Measurements from ENCODE around the gene PIGC. TPM values are rescaled to one million over a fixed set of nuclear protein-coding genes. Genes with fewer than 3 reads are reported as not detected.
A peak's percentile ranks its signal among the peaks of the same experiment; 100 is the strongest.

The PIGC gene
- total and polyA plus RNA-seq, 8 donors: 9.5 to 18.5 (median 13.3) TPM

GRCh38 chr1:172469717-172470116 lies 25.8 kb upstream of the PIGC start:
- DNase-seq (no peak), FAIRE-seq (no peak), ATAC-seq (no peak)
- H3K9me3 ChIP-seq: no peaks in the 10 kb centered on the region
- intact Hi-C loops (cut with DNase I): no loop called here
- peak overlapping the region in 2 of 4 donors; percentile 24 to 76 for H3K27ac ChIP-seq
- TF ChIP-seq, protein P1, sequence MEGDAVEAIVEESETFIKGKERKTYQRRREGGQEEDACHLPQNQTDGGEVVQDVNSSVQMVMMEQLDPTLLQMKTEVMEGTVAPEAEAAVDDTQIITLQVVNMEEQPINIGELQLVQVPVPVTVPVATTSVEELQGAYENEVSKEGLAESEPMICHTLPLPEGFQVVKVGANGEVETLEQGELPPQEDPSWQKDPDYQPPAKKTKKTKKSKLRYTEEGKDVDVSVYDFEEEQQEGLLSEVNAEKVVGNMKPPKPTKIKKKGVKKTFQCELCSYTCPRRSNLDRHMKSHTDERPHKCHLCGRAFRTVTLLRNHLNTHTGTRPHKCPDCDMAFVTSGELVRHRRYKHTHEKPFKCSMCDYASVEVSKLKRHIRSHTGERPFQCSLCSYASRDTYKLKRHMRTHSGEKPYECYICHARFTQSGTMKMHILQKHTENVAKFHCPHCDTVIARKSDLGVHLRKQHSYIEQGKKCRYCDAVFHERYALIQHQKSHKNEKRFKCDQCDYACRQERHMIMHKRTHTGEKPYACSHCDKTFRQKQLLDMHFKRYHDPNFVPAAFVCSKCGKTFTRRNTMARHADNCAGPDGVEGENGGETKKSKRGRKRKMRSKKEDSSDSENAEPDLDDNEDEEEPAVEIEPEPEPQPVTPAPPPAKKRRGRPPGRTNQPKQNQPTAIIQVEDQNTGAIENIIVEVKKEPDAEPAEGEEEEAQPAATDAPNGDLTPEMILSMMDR (IDR thresholded peaks at IDR 0.05): no peak
- no peaks in the 10 kb centered on the region for H3K27me3 ChIP-seq
- no peak overlapping the region for H3K4me3 ChIP-seq
- WGBS, 2 donors: 61 to 65% methylated on average over 3 of the region's 3 CpGs
- H3K4me1 ChIP-seq: peaks cover 25 to 66% (median 35%) of the 10 kb centered on the region in 3 donors
- no peaks in the 10 kb centered on the region for H3K36me3 ChIP-seq

DNA sequence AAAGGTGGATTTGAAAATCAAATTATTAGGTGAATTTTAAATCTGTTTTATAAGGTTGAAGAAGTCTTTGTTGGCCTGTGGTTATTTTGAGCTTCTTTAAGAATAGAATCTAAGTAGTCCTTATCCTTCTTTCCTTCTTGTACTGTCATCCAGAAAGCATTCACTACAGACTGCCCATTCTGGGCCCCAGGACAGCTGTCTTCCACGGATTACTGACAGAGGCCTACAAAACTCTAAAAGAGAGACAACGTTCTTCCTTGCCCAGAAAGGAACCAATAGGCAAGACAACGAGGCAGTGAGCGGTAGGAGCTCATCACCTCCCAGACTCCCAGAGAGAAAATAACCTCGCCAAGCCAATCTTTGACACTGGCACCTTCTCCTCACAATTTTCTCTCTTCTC lies 24.4 kb upstream of the PIGC start:
- H3K36me3 ChIP-seq: no peaks in the 10 kb centered on the region
- no peak overlapping the region for H3K4me3 ChIP-seq
- TF ChIP-seq, protein P1 (IDR thresholded peaks at IDR 0.05): no peak
- intact Hi-C loops (cut with DNase I): no loop called here
- peaks cover 13 to 57% (median 22%) of the 10 kb centered on the region in 3 donors for H3K4me1 ChIP-seq
- FAIRE-seq: no peak
- no peak overlapping the region for H3K27ac ChIP-seq
- ATAC-seq: no peak
- no peaks in the 10 kb centered on the region for H3K27me3 ChIP-seq
- no peaks in the 10 kb centered on the region for H3K9me3 ChIP-seq
- WGBS, 2 donors: 88 to 91% methylated on average over 5 of the region's 5 CpGs
- DNase-seq: no peak

- Histone ChIP-seq H3K9me3 (no peaks in the 10 kb centered on the region), H3K27ac (peak overlapping the region in 1 of 4 donors; percentile 35), H3K4me1 (peaks cover 8 to 48% (median 14%) of the 10 kb centered on the region in 3 donors), H3K27me3 (no peaks in the 10 kb centered on the region), H3K4me3 (no peak overlapping the region), H3K36me3 (no peaks in the 10 kb centered on the region)
- TF ChIP-seq, protein P1 (IDR thresholded peaks at IDR 0.05): no peak
- ATAC-seq (no peak), FAIRE-seq (no peak), DNase-seq (no peak)
- 49 to 50% methylated on average over 3 of the region's 3 CpGs for WGBS, 2 donors
- intact Hi-C loops (cut with DNase I): no loop called here
Measured at GRCh38 chr1:172467446-172467845, 23.6 kb upstream of the PIGC start.

DNA sequence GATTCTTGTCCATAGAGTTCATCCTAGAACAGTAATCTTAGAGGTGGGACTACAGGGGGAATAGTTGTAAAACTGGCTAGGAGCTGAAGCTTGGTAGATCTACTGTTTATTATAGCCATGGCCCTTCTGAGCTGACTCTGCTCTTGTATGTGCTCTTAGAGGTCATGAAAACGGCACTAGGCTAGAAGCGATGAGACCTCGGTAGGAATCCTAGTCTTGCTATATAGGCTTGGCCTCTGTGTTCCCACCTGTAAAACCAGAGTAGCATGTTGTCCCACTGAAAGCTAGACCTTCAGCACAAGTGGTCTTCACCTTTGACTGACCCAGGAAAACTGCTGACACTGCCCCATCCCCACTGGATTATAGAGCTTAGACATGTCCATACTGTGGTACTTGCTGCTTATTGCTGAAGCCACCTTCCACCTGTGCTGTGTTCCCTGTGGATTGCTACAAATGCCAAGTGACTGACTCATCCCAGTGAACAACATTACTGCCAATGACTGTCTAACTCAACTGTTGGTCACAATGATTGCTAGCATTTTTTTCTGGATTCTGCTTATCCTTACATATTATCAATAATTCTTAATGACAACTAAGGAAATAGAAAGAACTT lies 23.0 kb upstream of the PIGC start:
- Histone ChIP-seq H3K9me3 (no peaks in the 10 kb centered on the region), H3K4me1 (peaks cover 8 to 43% (median 8%) of the 10 kb centered on the region in 3 donors), H3K27ac (peak overlapping the region in 2 of 4 donors; percentile 35 to 44), H3K36me3 (no peaks in the 10 kb centered on the region), H3K4me3 (no peak overlapping the region), H3K27me3 (no peaks in the 10 kb centered on the region)
- intact Hi-C loops (cut with DNase I): no loop called here
- FAIRE-seq (no peak), DNase-seq (peak in 1 of 6 donors; percentile 42), ATAC-seq (peak; percentile 80 to 84 (median 83))
- TF ChIP-seq, protein P1 (IDR thresholded peaks at IDR 0.05): no peak
- 93 to 99% methylated on average over 3 of the region's 3 CpGs for WGBS, 2 donors

- no peak overlapping the region for H3K4me3 ChIP-seq
- FAIRE-seq: no peak
- 49 to 52% methylated on average over 1 of the region's 1 CpG for WGBS, 2 donors
- intact Hi-C loops (cut with DNase I): no loop called here
- H3K9me3 ChIP-seq: no peaks in the 10 kb centered on the region
- ATAC-seq: peak; percentile 49 to 75 (median 66)
- peak overlapping the region in 2 of 4 donors; percentile 44 to 47 for H3K27ac ChIP-seq
- H3K36me3 ChIP-seq: no peaks in the 10 kb centered on the region
- TF ChIP-seq, protein P1 (IDR thresholded peaks at IDR 0.05): no peak
- H3K4me1 ChIP-seq: peaks cover 0 to 35% (median 8%) of the 10 kb centered on the region in 3 donors
- no peak for DNase-seq
- no peaks in the 10 kb centered on the region for H3K27me3 ChIP-seq
Measured at GRCh38 chr1:172465617-172466016, 21.7 kb upstream of the PIGC start.

Measured in pancreas (tissue), 10 donors.